SIG-M5 treated with dmso at 0.1 percent for 504 hours (cell line): Measurements from ENCODE around the gene AGMO.

Experiments
- DNase-seq: peaks from one replicate; lab custom pipeline; 2025; ENCODE audit not compliant: unreplicated experiment; lab: John Stamatoyannopoulos, UW

The AGMO gene

GRCh38 chr7:15158141-15158810, 403.5 kb downstream of the AGMO start:
- no peak for DNase-seq
